T-helper 22 cell (primary cell): ENCODE results near the gene DNMT1.
A peak's percentile ranks its signal among the peaks of the same experiment; 100 is the strongest.

Experiments
- DNase-seq: peaks from one replicate; pipeline ENCODE4 v3.0.0-alpha.2; 2020; ENCODE audit warnings: low read depth

The DNMT1 gene

GRCh38 chr19:10112895-10113591 lies 81.7 kb downstream of the DNMT1 start:
- DNase-seq, result peak; percentile 43

- DNase-seq, result peak; percentile 64
Measured at GRCh38 chr19:10112037-10112761, 82.6 kb downstream of the DNMT1 start.

GRCh38 chr19:10111405-10111811 lies 83.3 kb downstream of the DNMT1 start, which contains the start of gene P2RY11:
P2RY11 (plus strand) TSS chr19:10111693; CDS start chr19:10111722, 29 bp downstream.
- no peak for DNase-seq

GRCh38 chr19:10110972-10111317 lies 83.8 kb downstream of the DNMT1 start:
- DNase-seq, result no peak

- no peak for DNase-seq
Measured at GRCh38 chr19:10110076-10110971, 84.4 kb downstream of the DNMT1 start.

GRCh38 chr19:10109528-10109927 lies 85.2 kb downstream of the DNMT1 start:
- no peak for DNase-seq

- DNase-seq, result no peak
Measured at GRCh38 chr19:10107817-10108367, 86.9 kb downstream of the DNMT1 start.

- DNase-seq, result no peak
Measured at GRCh38 chr19:10107254-10107653, 87.5 kb downstream of the DNMT1 start.

GRCh38 chr19:10106100-10106936 lies 88.4 kb downstream of the DNMT1 start, which contains the start of gene PPAN:
PPAN (plus strand) TSS chr19:10106362; CDS start chr19:10106395, 33 bp downstream.
- peak; percentile 96 for DNase-seq

GRCh38 chr19:10105509-10106099 lies 89.1 kb downstream of the DNMT1 start:
- peak; percentile 59 for DNase-seq

- DNase-seq, result peak; percentile 83
Measured at GRCh38 chr19:10104665-10105508, 89.9 kb downstream of the DNMT1 start.

GRCh38 chr19:10104130-10104513 lies 90.6 kb downstream of the DNMT1 start:
- no peak for DNase-seq

- DNase-seq, result no peak
Measured at GRCh38 chr19:10102787-10103236, 91.9 kb downstream of the DNMT1 start.

- DNase-seq, result no peak
Measured at GRCh38 chr19:10100163-10100785, 94.5 kb downstream of the DNMT1 start.

GRCh38 chr19:10096615-10096963 lies 98.2 kb downstream of the DNMT1 start:
- no peak for DNase-seq

GRCh38 chr19:10095948-10096614 lies 98.7 kb downstream of the DNMT1 start:
- peak; percentile 79 for DNase-seq

- no peak for DNase-seq
Measured at GRCh38 chr19:10095622-10095947, 99.2 kb downstream of the DNMT1 start.

- no peak for DNase-seq
Measured at GRCh38 chr19:10093295-10094186, 101.2 kb downstream of the DNMT1 start.
